Measurements from ENCODE around the gene GNAZ. TPM values are rescaled to one million over a fixed set of nuclear protein-coding genes. Genes with fewer than 3 reads are reported as not detected.
"Not testable (repeated sequence)": the region's sequence is repeated elsewhere in the genome, so short reads cannot be mapped to it uniquely, and the experiment has no call there.

The GNAZ gene
- 1 to 10 TPM; 1.5 to 4.2 (median 2.6) TPM for total RNA-seq
- 1 to 10 TPM; 1.3 to 2.1 TPM for polyA plus RNA-seq
- long read RNA-seq, donor 1, transcript GNAZ-203 (3 exons, 3,333 nt): major isoform, 6 of 12 reads
- long read RNA-seq, donor 1, partial matches to known transcripts: 1 of 12 reads
- long read RNA-seq, donor 1, other reads (novel, unspliced or antisense): 5 of 12 reads
- long read RNA-seq, donor 2, transcript GNAZ-203 (3 exons, 3,333 nt): major isoform, 5 of 9 reads
- long read RNA-seq, donor 2, partial matches to known transcripts: 3 of 9 reads
- long read RNA-seq, donor 2, other reads (novel, unspliced or antisense): 1 of 9 reads
- long read RNA-seq, donor 3, partial matches to known transcripts: 5 of 8 reads
- long read RNA-seq, donor 3, other reads (novel, unspliced or antisense): 3 of 8 reads

DNA sequence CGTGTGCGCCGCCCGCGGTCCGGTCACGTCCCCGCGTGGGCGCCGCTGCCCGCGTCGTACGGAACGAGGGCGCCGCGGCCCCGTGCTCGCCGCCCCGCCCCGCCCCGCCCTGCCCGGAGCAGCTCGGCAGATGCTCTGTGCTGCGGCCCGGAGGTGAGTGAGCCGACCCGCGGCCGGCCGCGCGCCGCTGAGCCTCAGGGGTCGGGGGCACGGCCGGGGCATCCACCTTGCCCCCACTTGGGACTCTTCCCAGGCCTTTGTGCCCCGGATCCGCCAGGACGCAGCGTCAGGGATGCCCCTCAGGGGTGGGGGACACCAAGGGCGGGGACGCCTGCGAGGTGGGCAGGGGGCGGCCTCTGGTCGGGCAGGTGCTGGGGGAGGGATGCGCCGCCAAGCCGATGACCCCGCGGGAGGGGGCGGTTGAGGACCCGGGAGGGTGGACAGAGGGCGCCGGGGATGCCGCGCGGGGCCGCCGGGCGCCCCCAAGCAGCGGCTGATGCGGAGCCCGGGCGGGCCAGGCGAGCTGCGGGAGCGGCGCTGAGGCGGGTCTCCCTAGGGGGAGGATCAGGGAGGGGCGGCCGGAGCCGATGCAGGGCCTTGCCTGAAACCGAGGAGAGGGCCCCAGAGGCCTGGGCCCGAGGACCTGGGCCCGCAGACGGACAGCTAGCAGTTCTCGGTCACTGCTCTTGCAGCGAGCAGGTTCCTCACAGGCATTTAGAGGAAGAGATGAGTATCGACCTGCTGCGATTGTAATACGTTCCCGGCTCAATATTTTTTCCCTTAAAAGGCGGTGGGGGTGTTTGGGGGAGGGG is at the start of gene GNAZ:
Gene GNAZ, plus strand, starts transcription at position 102 of the 812 bp plus-strand sequence. CDS start 25,177 bp downstream, outside the sequence.
- TF ChIP-seq, protein P1, sequence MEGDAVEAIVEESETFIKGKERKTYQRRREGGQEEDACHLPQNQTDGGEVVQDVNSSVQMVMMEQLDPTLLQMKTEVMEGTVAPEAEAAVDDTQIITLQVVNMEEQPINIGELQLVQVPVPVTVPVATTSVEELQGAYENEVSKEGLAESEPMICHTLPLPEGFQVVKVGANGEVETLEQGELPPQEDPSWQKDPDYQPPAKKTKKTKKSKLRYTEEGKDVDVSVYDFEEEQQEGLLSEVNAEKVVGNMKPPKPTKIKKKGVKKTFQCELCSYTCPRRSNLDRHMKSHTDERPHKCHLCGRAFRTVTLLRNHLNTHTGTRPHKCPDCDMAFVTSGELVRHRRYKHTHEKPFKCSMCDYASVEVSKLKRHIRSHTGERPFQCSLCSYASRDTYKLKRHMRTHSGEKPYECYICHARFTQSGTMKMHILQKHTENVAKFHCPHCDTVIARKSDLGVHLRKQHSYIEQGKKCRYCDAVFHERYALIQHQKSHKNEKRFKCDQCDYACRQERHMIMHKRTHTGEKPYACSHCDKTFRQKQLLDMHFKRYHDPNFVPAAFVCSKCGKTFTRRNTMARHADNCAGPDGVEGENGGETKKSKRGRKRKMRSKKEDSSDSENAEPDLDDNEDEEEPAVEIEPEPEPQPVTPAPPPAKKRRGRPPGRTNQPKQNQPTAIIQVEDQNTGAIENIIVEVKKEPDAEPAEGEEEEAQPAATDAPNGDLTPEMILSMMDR (IDR thresholded peaks at IDR 0.05): no peak
- WGBS, 2 donors: 4 to 6% methylated on average over 56 to 87 of the region's 87 CpGs

DNA sequence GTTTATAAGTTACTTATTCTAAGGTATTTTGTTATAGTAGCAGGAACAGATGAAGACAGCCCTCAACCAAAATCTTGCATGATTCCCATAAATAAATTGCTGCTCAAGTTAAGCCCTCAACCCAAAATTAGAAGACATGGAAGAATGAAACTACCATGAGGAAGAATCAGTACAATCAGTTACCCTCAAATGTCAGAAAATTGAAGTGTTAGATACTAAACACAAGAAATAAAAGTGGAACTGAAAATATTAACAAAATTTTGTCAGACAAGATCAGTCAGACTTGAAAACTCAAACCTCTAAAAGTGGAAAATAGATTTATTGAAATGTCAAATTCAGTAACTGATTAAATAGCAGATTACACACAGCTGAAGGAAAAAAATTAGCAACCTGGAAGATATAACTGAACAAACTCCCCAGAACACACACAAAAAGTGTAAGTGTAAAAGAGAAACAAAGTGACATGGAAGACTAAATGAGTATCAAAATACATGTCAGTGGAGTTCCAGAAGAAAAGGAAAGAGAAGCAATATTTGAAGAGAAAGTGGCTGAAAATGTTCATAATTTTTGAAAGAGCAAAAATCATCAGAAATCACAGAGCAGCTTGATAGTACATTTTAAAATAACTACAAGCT is 49.5 kb upstream of the GNAZ start:
- Histone ChIP-seq H3K9me3 (peaks cover 0 to 15% (median 0%) of the 10 kb centered on the region in 11 donors), H3K4me3 (no peak overlapping the region), H3K36me3 (no peaks in the 10 kb centered on the region), H3K27me3 (no peaks in the 10 kb centered on the region), H3K4me1 (no peaks in the 10 kb centered on the region), H3K27ac (no peak overlapping the region)
- TF ChIP-seq, protein P1 (IDR thresholded peaks at IDR 0.05): no peak
- ATAC-seq: no peak
- no peak for DNase-seq
- intact Hi-C loops (cut with DNase I): no loop called here

More for the DNA sequence above, at the start of gene GNAZ:
- ATAC-seq (peak in 3 of 8 donors; percentile 7 to 13 (median 9)), DNase-seq (peak in 1 of 2 donors; percentile 17)
- Histone ChIP-seq H3K27me3 (peaks cover 0 to 36% (median 0%) of the 10 kb centered on the region in 7 donors), H3K4me3 (peak within 1 kb of the TSS; percentile 18 to 85 (median 62)), H3K36me3 (no peaks in the 10 kb centered on the region), H3K4me1 (peaks cover 0 to 42% (median 20%) of the 10 kb centered on the region in 9 donors), H3K9me3 (no peaks in the 10 kb centered on the region), H3K27ac (peak within 1 kb of the TSS in 5 of 10 donors; percentile 15 to 59 (median 52))
- intact Hi-C loops (cut with DNase I): no loop called here

DNA sequence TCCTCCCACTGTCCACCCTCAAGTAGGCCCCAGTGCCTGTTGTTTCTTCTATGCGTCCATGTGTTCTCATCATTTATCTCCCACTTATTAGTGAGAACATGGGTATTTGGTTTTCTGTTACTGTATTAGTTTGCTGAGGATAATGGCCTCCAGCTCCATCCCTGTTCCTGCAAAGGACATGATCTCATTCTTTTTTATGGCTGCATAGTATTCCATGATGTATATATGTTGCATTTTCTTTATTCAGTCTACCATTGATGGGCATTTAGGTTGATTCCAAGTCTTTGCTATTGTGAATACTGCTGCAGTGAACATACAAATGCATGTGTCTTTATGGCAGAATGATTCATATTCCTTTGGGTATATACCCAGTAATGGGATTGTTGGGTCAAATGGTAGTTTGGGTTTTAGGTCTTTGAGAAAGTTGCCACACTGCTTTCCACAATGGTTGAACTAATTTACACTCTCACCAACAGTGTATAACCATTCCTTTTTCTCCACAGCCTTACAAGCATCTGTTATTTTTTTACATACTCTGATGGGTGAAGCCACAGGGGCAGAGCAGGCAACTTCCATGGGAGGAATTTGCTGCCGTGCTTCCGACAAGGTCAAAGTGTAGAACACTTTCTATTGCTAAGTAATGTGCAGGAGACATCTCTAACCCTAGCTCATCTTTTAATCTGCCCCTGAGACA is 48.5 kb upstream of the GNAZ start:
- H3K4me1 ChIP-seq; H3K4me3 ChIP-seq; DNase-seq; H3K36me3 ChIP-seq; H3K27me3 ChIP-seq; H3K27ac ChIP-seq; ATAC-seq; intact Hi-C loops (cut with DNase I): not testable (repeated sequence)
- WGBS, 2 donors: 47 to 59% methylated on average over 3 of the region's 3 CpGs
- H3K9me3 ChIP-seq: peaks cover 0 to 15% (median 0%) of the 10 kb centered on the region in 11 donors

DNA sequence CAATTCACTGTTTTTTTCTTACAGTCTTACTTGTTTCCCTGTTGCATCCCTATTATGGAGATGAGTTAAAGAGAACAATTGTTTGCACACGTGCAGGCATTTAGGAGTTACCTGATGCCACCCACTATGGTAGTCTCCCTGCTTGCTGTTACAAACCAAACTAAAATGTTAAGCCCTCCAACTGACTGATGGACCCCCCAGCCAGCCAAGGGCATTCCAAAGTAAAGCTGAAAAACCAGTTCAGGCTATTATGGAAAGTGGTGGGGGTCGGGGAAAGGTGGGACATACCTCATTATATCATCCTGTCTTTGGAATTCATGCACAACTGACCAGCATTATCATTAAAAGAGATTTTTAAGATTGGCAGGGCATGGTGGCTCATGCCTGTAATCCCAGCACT is 47.0 kb upstream of the GNAZ start:
- H3K36me3 ChIP-seq: no peaks in the 10 kb centered on the region
- H3K9me3 ChIP-seq: peaks cover 0 to 15% (median 0%) of the 10 kb centered on the region in 11 donors
- no peaks in the 10 kb centered on the region for H3K4me1 ChIP-seq
- DNase-seq (no peak), ATAC-seq (no peak)
- H3K27ac ChIP-seq: no peak overlapping the region
- TF ChIP-seq, protein P1 (IDR thresholded peaks at IDR 0.05): no peak
- peaks cover 0 to under 1% (median 0%) of the 10 kb centered on the region in 7 donors for H3K27me3 ChIP-seq
- H3K4me3 ChIP-seq: no peak overlapping the region
- intact Hi-C loops (cut with DNase I): no loop called here
- WGBS, 2 donors: 71 to 75% methylated on average over 2 of the region's 2 CpGs
